NAMALWA (cell line): ENCODE results near the gene SAMD5.
"Not testable (repeated sequence)": the region's sequence is repeated elsewhere in the genome, so short reads cannot be mapped to it uniquely, and the experiment has no call there.

ENCODE experiments used
- DNase-seq: peaks from one replicate; pipeline ENCODE4 v3.0.0-alpha.2; 2015; ENCODE audit warnings: low spot score

Gene SAMD5

DNA sequence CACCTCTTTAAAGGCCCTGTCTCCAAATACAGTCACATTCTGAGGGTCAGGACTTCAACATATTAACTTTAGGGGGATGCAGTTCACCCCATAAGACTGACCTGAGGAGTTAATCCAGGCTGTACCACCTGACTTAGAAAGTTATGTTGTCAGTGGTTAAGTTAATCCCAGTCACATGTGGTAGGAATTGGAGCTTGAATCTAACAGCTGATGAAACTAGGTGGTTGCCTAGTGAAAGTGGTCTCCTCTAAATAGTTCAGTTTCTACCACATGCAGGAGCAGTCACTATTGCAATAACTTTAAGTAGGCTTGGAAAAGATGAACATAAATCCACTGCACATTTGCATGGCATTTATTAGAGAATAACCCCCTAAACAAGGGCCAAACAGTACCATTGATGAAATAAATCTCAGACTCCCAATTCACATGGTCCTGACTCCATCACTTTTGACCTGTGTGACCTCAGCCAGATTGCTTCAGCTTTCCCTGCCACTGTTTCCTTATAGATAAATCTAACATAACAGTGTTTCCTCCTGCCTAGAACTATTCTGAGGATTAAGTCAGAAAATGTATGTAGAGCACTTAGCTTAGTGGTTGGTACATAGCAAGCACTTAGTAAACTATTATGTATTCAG is 20.1 kb downstream of the SAMD5 start:
- no peak for DNase-seq

DNA sequence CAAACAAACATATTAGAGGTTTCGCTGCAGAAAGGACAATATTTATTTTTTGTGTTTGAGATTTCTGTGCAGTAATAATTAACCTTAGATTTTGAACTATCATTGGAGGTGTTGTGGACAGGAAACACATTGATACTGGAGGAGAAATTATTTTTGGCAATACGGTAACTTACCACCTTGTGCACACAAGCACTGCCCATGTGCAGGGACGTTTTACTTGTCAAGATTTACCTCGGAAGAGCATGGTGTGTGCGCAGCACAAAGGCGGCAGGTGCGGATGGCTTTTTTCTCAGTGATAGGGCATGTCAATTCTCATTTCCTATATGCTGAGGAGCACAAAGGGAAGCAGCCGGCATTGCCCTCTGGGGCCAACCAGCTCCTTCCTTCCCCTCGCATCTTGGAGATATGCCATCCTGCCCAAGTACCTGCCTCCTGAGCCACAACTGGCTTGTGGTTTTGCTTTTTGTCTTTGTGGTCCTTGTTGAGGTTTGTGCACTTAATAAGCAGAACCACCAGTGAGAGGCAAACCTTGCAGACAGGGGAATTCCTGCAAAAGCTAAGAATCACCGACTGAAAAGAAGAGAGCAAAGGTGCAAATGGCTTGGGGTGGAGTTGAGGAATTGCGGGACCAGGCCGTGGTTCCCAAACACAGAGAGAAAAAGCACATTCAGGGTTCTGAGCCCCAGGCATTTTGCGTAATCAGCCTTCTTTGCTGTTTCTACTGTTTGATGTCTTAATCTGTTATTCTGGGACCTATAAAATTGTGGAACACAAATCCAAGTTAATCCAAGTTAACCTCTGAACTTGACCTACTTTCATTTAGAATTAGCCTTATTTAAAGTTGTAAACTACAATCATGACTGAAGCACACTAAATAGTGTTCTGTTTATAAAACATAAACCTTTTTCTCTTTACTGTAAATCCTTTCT is 21.9 kb downstream of the SAMD5 start:
- DNase-seq = peak; percentile 6

- DNase-seq = no peak
These were observed 22.8 kb downstream of the SAMD5 start for GRCh38 chr6:147531321-147531720.

DNA sequence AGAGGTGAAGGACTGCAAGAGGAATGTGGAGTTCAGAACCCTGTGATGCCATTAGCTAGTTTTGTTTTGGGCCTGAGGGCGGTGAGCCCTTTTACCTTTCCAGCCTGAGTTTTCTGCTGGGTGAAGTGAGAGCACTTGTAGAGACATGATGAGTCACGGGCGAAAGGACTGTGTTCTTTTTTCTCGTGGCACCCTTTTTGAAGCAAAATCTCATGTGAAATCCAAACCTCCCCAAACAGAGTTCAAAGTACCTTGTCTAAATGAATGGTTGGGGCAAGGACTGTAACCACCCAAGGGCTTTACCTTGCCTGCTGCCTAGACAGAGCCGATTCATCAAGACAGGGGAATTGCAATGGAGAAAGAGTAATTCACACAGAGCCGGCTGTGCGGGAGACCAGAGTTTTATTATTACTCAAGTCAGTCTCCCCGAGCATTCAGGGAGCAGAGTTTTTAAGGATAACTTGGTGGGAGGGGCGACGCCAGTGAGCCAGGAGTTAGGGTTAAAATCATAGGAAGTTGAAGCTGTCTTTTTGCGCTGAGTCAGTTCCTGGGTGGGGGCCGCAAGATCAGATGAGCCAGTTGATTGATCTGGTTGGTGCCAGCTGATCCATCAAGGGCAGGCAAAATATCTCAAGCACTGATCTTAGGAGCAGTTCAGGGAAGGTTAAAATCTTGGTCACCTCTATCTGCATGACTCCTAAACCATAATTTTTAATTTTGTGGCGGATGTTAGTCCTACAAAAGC is 25.8 kb downstream of the SAMD5 start:
- no peak for DNase-seq

DNA sequence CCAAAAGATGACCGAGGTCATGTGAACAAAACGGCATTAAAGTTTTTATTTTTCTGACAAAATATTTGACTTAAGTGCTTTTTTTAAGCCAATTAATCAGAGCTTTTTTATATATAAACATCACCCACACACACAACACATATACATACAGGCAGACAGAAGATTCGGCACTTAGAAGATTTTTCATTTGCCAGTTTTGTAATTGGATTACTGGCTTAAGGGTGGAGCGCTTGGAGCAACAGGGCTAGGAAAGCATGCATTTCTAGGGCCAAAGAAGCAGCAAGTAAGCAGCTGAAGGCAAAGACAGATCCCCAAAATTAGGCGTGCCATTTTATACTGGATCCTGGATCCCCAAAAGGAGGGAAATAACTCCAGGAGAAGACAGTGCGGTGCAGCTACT is 30.3 kb downstream of the SAMD5 start:
- DNase-seq = no peak

GRCh38 chr6:147540075-147540474 is 31.6 kb downstream of the SAMD5 start:
- no peak for DNase-seq

DNA sequence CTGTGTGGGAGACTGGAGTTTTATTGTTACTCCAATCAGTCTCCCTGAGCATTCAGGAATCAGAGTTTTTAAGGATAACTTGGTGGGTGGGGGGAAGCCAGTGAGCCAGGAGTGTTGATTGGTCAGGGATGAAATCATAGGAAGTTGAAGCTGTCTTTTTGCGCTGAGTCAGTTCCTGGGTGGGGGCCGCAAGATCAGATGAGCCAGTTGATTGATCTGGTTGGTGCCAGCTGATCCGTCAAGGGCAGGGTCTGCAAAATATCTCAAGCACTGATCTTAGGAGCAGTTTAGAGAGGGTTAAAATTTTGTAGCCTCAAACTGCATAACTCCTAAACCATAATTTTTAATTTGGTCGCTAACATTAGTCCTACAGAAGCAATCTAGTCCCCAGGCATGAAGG is 33.9 kb downstream of the SAMD5 start:
- DNase-seq = not testable (repeated sequence)

DNA sequence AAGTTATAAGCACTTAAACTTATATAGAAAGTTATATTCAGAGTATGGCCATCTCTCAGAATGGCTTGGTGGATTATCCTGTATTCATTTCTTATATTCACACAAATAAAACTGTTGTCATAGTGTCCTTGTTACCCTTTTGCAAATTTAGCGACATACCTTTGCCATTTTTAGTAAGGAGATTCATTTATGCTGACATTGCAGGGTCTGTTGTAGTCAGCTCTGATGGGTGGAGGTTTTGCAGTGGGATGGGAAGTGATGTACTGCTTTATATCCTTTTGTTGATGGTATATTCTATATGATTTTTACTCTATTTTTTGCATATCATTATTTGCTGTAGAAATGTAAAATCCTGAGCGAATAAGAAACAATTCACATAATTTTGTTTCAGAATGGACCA is 35.9 kb downstream of the SAMD5 start:
- no peak for DNase-seq

DNA sequence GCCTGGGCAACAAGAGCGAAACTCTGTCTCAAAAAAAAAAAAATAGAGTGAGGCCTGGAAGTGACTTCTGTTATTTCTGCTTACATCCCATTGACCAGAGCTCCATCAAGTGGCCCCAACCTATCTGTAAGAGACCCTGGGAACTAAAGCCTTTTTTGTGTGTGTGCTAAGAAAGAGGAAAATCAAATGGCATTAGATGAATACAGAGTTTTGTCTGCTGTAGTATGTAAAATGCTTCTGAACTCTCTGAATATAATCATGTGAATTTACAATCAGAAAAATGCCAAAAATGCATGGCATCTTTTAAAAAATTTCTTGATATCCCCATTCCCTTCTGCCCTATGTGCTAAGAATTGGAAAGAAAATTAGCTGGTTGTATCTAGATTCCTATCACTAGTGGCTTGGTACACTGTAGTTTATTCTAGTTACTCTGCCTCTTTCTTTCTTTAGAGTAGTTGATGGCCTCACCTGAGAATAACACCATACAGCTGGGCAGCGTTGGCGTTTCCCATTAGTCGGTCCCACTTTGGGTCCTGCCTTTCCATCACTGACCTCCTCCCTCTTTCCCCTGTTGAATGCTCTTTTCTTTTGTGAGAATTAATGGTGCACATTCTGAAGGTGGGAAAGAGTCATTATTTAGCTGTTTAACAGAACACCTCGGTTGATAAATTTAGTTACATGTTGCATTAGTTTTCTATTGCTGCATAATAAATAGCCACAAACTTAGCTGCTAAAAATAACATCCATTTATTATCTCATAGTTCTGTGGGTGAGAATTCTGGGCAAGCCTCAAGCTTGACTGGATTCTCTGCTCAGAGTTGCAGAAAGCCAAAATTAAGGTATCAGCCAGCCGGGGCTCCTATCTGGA is 38.2 kb downstream of the SAMD5 start:
- DNase-seq = no peak

- no peak for DNase-seq
These were observed 38.9 kb downstream of the SAMD5 start for GRCh38 chr6:147547369-147547902.

DNA sequence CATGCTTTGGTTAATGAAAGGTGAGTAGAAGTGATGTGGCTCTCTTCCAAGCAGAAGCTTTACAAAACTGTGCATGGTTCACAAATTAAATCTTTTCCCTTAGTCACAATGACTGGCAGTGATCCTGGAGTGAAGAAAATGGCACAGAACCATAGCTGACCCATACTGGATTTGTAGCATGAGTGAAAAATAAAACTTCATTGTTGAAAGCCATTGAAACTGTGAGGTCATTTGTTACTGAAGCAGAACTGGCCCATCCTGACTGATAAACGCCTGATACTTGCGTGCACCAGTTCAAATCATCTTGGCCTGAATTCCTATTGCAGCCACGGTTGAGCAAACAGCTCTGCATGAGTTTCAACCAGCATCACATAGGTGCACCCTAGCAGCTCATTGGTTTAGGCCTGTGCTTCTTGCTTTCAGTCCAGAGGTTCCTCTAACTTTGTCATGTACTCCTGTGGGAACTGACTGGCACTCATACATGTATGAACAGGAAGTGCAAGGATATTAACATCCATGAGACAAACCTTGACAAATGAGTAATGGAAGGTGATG is 40.5 kb downstream of the SAMD5 start:
- no peak for DNase-seq

DNA sequence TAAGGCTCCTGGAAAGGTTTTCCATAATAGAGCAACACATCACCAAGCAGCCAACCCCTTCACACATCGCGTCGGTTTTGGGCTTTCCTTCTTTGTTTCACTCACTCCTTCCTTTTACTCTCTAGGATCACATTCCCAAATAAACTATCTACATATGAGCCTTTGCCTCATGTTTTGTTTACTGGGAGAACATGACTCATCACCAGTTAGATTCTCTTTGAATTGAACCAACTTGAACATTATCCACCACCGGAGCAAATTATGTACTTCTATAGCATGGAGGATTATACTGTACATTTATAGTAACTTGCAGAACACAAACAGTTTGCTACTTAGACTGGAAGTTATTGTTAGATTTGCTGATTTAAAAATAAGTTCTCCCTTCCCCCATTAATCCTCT is 41.0 kb downstream of the SAMD5 start:
- DNase-seq = no peak

- no peak for DNase-seq
These were observed 43.5 kb downstream of the SAMD5 start for GRCh38 chr6:147551976-147552375.

DNA sequence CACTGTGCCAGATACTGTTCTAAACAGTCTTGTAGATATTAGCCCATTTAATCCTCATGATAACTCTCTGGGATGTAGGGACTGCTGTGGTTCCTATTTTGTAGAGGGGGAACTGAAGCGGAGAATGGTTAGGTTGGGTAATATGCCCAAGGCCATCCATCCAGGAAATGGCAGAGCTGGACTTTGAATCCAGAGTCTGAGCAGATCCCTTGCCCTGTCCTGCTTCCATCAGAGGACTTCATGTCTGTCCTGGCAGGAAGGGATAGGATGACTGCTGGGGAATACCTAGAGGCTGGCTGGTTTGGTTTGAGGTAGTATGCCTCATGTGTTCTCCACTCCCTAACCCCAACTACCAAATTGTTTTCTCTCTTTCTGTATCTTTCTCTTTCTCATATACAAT is 44.6 kb downstream of the SAMD5 start:
- no peak for DNase-seq

GRCh38 chr6:147554281-147554680 is 45.8 kb downstream of the SAMD5 start:
- no peak for DNase-seq

DNA sequence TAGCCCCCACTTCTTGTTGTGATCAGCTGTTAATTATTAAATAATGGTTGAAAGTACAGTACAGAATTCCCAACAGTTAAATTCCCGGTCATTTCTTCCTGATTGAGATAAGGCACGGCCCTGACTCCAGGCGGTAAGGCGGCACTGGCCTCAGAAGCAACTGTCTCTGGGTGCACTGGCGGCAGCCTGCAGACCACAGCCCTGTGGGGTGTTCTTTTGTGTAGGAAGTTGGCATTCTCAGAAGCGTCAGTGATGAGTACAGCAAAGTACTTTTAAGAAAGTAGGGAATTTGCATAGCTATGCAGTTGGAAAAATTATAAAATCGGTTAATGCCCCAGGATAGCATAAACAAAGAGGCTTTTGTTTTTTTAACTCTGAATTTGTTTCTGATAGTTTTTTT is 50.5 kb downstream of the SAMD5 start:
- no peak for DNase-seq

GRCh38 chr6:147560670-147561069 is 52.2 kb downstream of the SAMD5 start:
- DNase-seq = peak; percentile 17

DNA sequence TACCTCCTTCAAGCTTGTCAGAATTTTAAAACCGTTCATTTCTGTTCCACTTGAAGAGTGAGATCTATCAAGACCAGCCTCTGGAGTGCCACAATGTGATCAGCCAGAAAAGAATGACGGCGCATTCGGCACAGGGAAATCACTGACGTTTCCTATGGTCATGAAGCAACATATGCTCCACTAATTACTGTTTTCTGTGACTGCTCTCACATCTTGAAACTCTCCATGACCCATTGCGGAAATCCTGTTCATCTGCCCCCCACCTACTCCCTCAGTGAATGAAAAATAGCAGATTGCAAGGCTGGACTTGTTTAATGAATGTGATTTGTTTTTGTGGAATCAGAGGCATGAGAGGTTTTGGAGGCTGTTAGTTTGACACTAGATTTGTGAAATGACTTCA is 53.2 kb downstream of the SAMD5 start:
- no peak for DNase-seq

DNA sequence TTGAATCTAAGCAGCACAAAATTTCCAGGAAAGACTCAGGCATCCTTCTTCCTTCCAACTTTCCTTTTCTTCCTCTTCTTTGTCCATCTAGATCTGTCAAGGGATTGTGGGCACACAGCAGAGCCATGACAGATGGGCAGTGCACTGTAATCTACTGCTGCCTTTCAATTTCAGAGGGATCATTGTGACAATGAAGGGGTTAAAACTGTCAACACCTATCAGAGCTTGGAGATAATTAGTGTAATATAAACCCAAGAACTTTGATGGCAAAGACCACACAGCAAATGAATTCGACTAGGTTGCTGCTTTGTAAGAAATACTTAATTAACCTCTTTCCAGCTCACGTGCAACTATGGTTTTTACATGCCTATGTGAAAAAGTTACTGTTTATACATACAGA is 55.0 kb downstream of the SAMD5 start:
- DNase-seq = no peak

- DNase-seq = no peak
These were observed 56.1 kb downstream of the SAMD5 start for GRCh38 chr6:147564556-147564955.

- DNase-seq = peak; percentile 74
These were observed 57.9 kb downstream of the SAMD5 start for GRCh38 chr6:147566244-147566898.
